NK-92 (cell line): ENCODE results near the gene MAST4.

Source experiments
- DNase-seq: peaks from one replicate; lab custom pipeline; 2025; ENCODE audit not compliant: unreplicated experiment; lab: John Stamatoyannopoulos, UW

Gene MAST4

GRCh38 chr5:66603881-66604280 lies 7.7 kb downstream of the MAST4 start:
- DNase-seq, result no peak

- no peak for DNase-seq
Observed at GRCh38 chr5:66606713-66607112, 10.5 kb downstream of the MAST4 start.

GRCh38 chr5:66608501-66608900 lies 12.3 kb downstream of the MAST4 start:
- DNase-seq, result no peak

- no peak for DNase-seq
Observed at GRCh38 chr5:66609615-66610014, 13.4 kb downstream of the MAST4 start.

- DNase-seq, result no peak
Observed at GRCh38 chr5:66612226-66612625, 16.0 kb downstream of the MAST4 start.

- no peak for DNase-seq
Observed at GRCh38 chr5:66615136-66615535, 18.9 kb downstream of the MAST4 start.

- no peak for DNase-seq
Observed at GRCh38 chr5:66615894-66616293, 19.7 kb downstream of the MAST4 start.

GRCh38 chr5:66616520-66617225 lies 20.5 kb downstream of the MAST4 start:
- no peak for DNase-seq

GRCh38 chr5:66617226-66617861 lies 21.2 kb downstream of the MAST4 start:
- no peak for DNase-seq

- DNase-seq, result no peak
Observed at GRCh38 chr5:66617991-66618768, 22.0 kb downstream of the MAST4 start.

- DNase-seq, result no peak
Observed at GRCh38 chr5:66620711-66621110, 24.5 kb downstream of the MAST4 start.

- DNase-seq, result no peak
Observed at GRCh38 chr5:66621146-66621545, 25.0 kb downstream of the MAST4 start.

- DNase-seq, result no peak
Observed at GRCh38 chr5:66621736-66622135, 25.5 kb downstream of the MAST4 start.

- no peak for DNase-seq
Observed at GRCh38 chr5:66628561-66628960, 32.4 kb downstream of the MAST4 start.

GRCh38 chr5:66629446-66629845 lies 33.3 kb downstream of the MAST4 start:
- DNase-seq, result no peak

GRCh38 chr5:66633754-66634153 lies 37.6 kb downstream of the MAST4 start:
- DNase-seq, result no peak

GRCh38 chr5:66634601-66635000 lies 38.4 kb downstream of the MAST4 start:
- DNase-seq, result no peak

- no peak for DNase-seq
Observed at GRCh38 chr5:66637994-66638393, 41.8 kb downstream of the MAST4 start.

- no peak for DNase-seq
Observed at GRCh38 chr5:66639037-66639436, 42.8 kb downstream of the MAST4 start.

- DNase-seq, result no peak
Observed at GRCh38 chr5:66642538-66642937, 46.3 kb downstream of the MAST4 start.

- DNase-seq, result no peak
Observed at GRCh38 chr5:66643387-66643786, 47.2 kb downstream of the MAST4 start.

- DNase-seq, result no peak
Observed at GRCh38 chr5:66644111-66644510, 47.9 kb downstream of the MAST4 start.
